HG03565 (cell line): ENCODE data around the gene DUSP28.

Experiments
- ATAC-seq: cut with Tn5 transposase; IDR thresholded peaks from one replicate; pipeline ENCODE4 v1.9.1; 2021; ENCODE audit warnings: mild to moderate bottlenecking, moderate library complexity; ENCODE audit not compliant: unreplicated experiment

The DUSP28 gene

DNA sequence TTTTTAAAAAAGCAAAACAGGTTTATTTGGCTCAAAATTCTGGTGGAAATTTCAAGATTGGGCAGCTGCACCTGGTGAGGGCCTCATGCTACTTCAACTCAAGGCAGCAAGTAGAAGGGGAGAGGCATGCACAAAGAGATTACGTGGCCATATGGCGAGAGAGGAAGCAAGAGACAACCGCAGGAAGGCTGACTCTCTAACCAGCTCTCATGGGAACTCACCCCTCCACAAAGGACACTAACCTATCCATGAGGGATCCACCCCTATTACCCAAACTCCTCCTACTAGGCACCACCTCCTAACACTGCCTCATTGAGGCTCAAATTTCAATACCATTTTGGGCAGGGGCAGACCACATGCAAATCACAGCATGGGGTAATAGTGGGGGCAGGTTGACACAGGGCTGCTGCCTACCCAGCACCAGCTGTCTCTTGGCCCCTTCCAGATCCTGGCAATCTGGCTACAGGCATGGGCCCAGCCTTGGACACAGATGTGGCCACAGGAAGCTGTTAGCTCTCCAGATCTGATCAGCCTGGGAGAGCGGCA is 24.4 kb downstream of the DUSP28 start:
- peak; percentile 47 for ATAC-seq

- ATAC-seq, result peak; percentile 10
These were observed 24.9 kb downstream of the DUSP28 start for GRCh38 chr2:240585101-240585500.

GRCh38 chr2:240585681-240586197 is 25.6 kb downstream of the DUSP28 start:
- no peak for ATAC-seq

- ATAC-seq, result peak; percentile 52
These were observed 26.2 kb downstream of the DUSP28 start, which contains the start of gene CAPN10 for GRCh38 chr2:240586198-240586918. Gene CAPN10, plus strand, starts transcription at chr2:240586734. Its CDS starts 178 bp downstream, at chr2:240586912.

DNA sequence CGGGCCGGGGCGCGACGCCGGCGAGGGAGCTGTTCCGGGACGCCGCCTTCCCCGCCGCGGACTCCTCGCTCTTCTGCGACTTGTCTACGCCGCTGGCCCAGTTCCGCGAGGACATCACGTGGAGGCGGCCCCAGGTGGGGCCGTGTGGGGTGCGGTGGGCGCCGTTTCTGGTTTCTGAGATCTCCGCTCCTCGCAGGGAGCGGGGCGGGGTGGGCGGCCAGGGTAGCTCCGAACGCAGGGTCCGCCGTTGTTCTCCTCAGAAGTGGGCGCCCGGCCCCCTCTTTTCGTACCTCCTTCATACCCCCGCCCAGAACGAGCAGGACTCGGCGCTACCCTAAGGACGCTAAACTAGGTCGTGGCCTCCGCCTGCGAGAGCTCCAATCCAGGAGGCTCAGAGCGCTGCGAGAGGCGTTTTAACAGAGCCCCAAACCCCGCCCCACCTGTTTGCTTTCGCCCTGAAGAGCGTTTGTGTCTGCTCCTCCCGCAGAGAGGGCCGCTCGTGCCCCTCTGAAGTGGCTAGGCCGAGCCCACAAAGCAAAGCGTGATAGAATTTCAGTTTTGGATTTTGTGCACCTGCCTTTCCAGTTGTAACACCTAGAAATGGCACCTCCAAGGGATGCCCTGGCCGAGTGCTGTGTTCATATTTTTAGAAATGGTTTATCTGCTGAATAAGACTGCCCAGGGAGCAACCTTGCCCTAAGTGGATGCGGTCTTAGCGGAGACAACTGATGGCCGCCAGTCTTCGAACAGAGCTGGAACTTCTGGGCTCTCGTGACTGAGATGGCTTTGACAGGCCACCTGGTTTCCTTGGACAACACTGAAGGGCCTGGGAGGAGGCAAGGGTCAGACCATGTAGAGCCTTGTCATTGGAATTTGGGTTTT is 27.0 kb downstream of the DUSP28 start:
- ATAC-seq, result peak; percentile 1

DNA sequence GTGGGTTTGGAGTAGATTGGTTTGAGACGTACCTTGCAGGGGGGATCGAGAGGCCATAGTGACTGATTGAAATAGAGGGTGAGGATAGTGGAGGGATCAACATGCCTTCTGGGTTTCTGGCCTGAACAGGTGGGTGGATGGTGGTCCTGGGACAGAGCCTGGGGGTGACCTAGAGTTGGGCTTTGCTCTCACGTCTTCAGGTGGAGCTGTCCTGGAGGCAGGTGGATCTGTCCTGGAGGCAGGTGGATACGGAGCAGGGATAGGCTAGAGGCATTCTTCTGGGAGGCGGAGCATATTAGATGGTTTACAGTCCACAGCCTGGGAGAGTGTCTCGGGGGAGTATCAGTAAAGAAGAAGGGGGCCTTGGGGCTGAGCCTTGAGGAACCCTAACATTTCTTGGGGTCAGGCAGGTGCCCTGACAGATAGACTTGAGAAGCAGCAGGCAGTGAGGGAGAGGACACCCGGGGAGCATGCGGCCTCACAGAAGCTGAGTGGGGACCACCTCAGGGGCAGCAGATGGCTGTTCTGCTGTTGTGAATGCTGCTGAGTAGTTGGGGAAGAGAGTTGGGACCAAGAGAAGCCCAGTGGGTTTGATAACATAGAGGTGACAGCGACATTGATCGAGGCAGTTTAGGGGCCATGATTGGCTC is 28.0 kb downstream of the DUSP28 start:
- ATAC-seq, result no peak

- no peak for ATAC-seq
These were observed 28.5 kb downstream of the DUSP28 start for GRCh38 chr2:240588669-240589068.

DNA sequence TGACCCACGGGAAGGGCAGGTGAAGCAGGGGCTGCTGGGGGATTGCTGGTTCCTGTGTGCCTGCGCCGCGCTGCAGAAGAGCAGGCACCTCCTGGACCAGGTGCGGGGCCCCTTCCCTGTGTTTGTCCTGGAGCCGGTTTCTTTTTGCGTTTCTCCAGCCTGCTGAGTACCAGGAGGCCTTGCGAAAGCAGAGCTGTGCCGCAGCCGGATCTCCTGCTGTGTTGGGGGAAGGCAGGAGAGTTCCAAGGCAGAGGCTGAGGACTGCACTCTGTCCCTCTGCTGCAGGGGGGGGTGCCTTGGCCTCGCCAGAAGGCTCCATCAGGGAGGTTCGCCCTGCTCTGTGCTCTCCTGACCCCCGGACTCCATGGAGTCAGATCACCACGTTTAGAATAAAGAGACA is 29.2 kb downstream of the DUSP28 start:
- no peak for ATAC-seq

DNA sequence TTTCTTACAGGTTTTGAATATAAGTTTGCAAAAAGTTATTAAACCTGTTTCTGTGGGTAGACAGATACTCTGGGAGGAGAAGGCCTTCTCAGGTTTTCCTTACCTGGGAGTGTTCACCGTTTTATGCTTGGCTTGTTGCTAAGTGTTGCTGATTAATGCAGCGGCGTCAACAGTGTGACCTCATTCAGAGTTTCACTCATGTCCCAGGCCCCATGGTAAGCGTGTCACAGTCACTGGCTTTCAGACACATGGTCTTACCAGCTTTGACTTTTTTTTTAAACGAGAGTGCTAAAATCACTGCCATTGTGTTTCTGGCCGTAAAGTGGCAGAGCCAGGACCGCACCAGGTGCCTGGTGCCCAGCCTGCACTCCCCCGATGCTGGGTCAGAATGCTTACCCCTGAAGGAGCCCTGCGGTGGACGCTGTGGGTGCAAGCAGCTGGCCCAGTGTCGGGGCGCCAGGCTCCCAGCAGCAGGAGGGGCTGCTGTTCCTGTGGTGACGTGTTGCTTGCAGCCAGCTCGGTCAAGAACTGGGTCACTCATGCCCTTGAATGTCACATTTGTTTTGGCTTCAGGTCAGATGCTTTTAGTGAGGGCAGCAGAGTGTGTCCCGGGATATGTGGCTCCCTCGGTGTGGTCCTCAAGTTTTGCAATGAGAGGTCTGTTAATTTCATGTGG is 29.8 kb downstream of the DUSP28 start:
- no peak for ATAC-seq

DNA sequence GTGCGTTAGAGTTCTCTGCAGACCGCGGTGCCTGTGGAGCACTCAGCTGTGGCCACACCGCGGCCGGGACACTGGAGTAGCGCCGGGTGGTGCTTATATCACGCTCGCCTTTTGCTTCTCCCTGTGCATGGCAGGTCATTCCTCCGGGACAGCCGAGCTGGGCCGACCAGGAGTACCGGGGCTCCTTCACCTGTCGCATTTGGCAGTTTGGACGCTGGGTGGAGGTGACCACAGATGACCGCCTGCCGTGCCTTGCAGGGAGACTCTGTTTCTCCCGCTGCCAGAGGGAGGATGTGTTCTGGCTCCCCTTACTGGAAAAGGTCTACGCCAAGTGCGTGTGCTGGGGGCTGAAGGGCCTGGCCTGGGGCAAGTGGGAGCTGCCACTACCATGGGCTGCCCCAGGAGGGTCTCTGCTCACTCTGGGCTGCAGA is 30.5 kb downstream of the DUSP28 start:
- no peak for ATAC-seq

GRCh38 chr2:240591226-240591625 is 31.1 kb downstream of the DUSP28 start:
- ATAC-seq, result no peak

DNA sequence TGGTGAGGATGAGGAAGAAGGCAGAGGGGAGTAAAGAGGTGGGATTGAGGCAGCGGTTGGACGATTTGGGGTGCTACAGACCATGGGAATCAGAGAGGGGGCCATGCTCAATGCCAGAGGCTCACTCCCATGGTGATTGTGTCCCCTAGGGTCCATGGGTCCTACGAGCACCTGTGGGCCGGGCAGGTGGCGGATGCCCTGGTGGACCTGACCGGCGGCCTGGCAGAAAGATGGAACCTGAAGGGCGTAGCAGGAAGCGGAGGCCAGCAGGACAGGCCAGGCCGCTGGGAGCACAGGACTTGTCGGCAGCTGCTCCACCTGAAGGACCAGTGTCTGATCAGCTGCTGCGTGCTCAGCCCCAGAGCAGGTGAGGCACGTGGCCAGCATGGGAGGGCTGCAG is 31.6 kb downstream of the DUSP28 start:
- ATAC-seq, result no peak

- no peak for ATAC-seq
These were observed 33.0 kb downstream of the DUSP28 start for GRCh38 chr2:240593026-240593702.

- no peak for ATAC-seq
These were observed 33.7 kb downstream of the DUSP28 start for GRCh38 chr2:240593703-240594451.

DNA sequence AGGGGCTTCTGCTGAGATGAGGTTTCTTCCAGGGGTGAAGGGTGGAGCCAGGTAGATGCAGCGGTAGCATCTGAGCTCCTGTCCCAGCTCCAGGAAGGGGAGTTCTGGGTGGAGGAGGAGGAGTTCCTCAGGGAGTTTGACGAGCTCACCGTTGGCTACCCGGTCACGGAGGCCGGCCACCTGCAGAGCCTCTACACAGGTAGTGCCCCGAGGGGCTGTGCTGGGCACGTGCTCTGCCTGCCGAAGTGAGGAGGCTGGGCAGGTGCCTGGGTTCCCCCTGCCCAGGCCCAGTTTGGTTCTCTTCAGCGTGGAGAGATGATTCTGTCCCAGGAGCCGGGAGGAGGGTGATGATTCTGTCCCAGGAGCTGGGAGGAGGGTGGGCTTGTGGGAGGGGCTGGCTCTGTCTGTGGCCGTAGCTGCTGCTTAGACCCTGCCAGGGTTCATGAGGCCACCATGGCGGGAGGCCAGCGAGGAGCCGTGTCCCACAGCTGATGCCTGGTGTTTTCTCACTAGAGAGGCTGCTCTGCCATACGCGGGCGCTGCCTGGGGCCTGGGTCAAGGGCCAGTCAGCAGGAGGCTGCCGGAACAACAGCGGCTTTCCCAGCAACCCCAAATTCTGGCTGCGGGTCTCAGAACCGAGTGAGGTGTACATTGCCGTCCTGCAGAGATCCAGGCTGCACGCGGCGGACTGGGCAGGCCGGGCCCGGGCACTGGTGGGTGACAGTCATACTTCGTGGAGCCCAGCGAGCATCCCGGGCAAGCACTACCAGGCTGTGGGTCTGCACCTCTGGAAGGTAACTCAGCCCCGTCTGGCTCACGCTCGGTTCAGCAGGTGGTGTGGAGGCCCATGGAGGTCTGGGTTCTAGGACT is 34.6 kb downstream of the DUSP28 start:
- no peak for ATAC-seq

DNA sequence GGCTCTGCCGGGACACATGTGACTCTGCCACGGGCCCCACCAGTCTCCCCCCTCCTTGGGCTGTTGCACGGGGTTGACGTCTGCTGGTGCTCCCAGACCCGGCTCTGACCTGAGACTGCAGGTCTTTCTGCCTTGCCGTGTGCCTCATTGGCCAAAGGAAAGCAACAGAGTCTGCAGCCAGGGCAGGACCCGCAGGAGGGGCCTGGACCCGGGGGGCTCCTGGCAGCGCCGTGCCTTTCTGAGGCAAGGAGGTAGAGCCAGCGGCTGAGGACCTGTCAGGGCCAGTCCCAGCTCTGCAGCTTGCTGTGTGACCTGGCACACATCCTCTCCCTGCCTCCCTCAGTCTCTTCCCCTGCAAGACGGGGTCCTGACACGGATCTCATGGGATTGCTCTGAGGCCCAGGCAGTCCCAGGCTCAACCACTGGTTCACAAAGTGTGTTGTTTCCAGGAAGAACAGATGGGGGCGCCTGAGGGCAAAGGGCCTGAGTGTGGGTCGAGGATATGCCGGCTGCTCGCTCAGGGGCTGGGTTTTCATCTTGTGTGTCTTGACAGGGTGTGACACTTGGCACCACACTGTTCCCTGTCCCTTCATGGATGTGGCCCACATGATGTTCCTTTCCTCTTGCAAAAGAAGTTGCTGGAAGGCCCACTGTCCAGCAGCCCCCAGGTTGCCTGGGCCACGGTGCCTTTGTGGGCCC is 35.4 kb downstream of the DUSP28 start:
- ATAC-seq, result no peak

DNA sequence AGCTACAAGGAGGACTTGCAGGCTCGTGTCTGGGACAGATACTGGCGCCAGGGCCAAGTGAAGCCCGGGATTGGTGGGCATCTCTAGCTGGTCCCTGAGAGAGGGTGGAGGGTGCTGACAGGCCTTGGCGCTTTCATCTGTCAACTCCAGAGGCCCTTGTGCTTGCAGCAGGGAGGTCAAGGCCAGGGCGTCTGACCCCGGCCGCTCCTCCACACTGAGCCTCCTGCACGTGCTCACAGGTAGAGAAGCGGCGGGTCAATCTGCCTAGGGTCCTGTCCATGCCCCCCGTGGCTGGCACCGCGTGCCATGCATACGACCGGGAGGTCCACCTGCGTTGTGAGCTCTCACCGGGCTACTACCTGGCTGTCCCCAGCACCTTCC is 35.9 kb downstream of the DUSP28 start:
- no peak for ATAC-seq

- no peak for ATAC-seq
These were observed 36.4 kb downstream of the DUSP28 start for GRCh38 chr2:240596491-240596931.
